HPDE6-E6E7 (cell line): ENCODE measurements around the gene SART3.
"Not testable (repeated sequence)": the region's sequence is repeated elsewhere in the genome, so short reads cannot be mapped to it uniquely, and the experiment has no call there.

Experiments
- DNase-seq: peaks from one replicate; pipeline ENCODE4 v3.0.0; 2011; ENCODE audit warnings: missing footprints; ENCODE audit errors: extremely low spot score

SART3 gene

GRCh38 chr12:108491256-108491655 lies 69.7 kb downstream of the SART3 start:
- DNase-seq = no peak

- not testable (repeated sequence) for DNase-seq
Observed at GRCh38 chr12:108487029-108487428, 73.9 kb downstream of the SART3 start.

- DNase-seq = not testable (repeated sequence)
Observed at GRCh38 chr12:108485371-108485770, 75.6 kb downstream of the SART3 start.

GRCh38 chr12:108484845-108485244 lies 76.1 kb downstream of the SART3 start:
- no peak for DNase-seq

- no peak for DNase-seq
Observed at GRCh38 chr12:108484431-108484830, 76.5 kb downstream of the SART3 start.

GRCh38 chr12:108483213-108484059 lies 77.5 kb downstream of the SART3 start:
- peak; percentile 38 for DNase-seq

GRCh38 chr12:108482717-108483212 lies 78.2 kb downstream of the SART3 start:
- peak; percentile 32 for DNase-seq

GRCh38 chr12:108479364-108480070 lies 81.5 kb downstream of the SART3 start:
- DNase-seq = no peak

- no peak for DNase-seq
Observed at GRCh38 chr12:108478611-108479206, 82.3 kb downstream of the SART3 start.

- no peak for DNase-seq
Observed at GRCh38 chr12:108477881-108478259, 83.1 kb downstream of the SART3 start.

- no peak for DNase-seq
Observed at GRCh38 chr12:108477055-108477880, 83.7 kb downstream of the SART3 start.

GRCh38 chr12:108475396-108475795 lies 85.6 kb downstream of the SART3 start:
- no peak for DNase-seq

GRCh38 chr12:108473400-108474055 lies 87.4 kb downstream of the SART3 start:
- DNase-seq = no peak
